MV-4-11 (cell line): ENCODE measurements around the gene HTR3B.
A peak's percentile ranks its signal among the peaks of the same experiment; 100 is the strongest.
"Not testable (repeated sequence)": the region's sequence is repeated elsewhere in the genome, so short reads cannot be mapped to it uniquely, and the experiment has no call there.

Source experiments
- DNase-seq: peaks from one replicate; lab custom pipeline; 2025; lab: John Stamatoyannopoulos, UW

The HTR3B gene

DNA sequence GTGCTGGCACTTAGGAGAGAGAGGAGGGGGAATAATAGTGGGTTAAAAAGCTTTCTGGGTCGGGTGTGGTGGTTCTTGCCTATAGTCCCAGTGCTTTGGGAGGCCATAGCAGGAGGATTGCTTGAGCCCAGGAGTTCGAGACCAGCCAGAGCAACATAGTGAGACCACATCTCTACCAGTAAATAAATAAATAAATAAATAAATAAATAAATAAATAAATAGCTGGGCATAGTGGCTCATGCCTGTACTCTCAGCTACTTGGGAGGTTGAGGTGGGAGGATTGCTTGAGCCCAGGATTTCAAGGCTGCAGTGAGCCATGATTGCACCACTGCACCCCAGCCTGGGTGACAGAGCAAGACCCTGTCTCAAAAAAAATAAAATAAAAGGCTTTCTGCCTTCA, 41.6 kb downstream of the HTR3B start:
- not testable (repeated sequence) for DNase-seq

DNA sequence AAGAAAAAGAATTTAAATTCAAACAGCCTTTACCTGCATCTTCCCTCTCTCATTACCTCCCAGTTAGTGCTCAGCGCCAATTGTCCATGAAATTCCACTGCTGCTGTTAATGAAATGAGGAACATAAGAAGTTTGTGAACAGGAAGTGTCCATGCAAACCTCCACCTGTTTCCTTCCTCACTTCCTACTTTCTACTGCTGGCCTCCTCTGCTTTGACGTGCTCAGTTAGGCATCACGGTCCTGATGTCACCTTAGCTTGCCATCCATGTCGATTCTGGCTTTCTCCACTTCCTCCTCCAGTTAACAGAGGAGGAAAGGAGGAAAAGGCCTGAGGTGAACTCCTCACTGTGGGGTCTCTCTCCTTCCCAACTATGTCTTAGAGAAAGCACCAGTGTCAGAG, 43.4 kb downstream of the HTR3B start:
- no peak for DNase-seq

DNA sequence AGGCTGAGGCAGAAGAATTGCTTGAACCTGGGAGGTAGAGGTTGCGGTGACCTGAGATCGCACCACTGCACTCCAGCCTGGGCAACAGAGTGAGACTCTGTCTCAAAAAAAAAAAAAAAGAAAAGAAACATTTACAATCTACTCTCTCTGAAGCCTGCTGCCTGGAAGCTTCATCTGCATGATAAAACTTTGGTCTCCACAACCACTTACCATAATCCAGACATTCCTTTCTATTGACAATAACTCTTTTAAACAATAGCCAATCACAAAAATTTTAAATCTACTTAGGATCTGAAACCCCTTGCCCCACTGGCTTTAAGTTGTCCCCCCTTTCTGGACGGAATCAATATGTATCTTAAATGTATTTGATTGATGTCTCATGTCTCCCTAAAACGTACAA, 45.3 kb downstream of the HTR3B start:
- DNase-seq: no peak

DNA sequence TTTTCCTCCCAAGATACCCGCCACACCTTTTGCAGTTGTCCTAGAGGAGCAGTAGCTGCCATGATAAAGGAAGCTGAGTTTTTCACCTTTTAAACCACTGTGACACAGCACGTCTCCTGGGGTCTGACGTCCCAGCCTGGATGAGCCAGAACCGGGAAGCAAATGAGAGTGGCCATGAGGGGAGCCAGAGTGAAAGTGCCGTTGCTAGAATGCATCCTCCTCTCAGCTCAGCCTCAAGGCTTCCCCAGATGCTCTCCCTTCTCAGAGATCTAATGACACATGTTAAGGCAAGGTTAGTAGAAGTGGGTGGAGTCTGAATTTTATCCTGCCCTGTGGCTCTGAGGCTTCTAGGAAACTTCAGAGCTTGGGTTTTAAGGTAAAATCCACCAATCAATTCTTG, 46.9 kb downstream of the HTR3B start:
- no peak for DNase-seq

DNA sequence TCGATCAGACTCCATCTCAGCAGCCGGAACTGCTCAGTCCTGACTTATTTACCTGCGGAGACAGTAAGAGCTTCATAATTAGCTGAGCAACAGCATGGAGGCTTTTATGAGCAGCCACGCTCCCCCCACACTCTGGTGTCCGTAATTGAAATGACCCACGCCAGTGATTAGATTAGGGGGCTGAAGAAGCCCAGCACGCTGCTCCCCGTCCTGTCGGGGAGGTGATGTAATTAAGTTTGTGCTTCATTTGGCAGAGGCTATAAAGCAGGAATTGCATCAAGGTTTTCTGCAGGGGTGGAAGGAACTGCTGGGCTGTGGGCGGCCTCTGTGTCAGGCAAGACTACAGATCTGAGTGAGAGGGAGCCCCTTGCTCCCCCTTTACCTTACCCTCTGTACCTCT, 47.5 kb downstream of the HTR3B start:
- peak; percentile 12 for DNase-seq

DNA sequence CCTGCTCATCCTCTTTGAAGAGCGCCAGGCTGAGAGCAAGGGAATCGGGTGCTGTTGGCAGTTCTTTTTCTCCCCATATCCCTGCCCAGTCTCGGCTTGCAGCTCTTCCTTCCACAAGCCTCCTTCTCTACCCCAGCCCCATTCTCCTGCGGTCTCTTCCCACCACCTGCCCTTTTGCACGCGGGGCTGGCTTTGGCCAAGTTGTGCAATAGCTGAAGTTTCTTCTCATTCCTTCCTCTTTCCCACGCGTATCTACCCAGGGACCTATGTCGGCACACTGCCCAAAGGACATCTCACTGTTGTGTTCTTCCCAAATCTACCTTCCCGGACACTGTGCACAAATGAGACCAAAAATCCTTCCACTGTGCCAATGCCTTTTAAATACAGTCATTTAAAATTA, 48.0 kb downstream of the HTR3B start:
- peak; percentile 86 for DNase-seq

DNA sequence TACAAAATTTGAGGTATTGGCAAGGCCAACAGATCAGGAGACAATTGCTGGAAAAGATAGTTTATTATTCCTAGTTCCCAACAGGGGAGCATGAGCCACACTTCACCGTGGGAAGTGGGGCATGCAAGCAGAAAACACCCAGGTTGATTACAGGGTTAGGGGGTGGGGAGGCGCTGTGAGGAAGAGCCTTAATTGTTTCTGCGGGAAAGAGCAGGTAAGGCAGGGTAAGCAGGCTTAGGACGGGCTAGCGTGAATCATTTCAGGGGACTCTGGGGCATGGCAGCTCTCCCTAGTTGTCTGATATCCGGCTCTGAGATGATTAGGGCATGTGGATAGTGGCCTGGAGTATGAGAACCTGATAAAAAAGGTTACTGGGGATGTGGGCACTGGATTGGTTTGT, 49.6 kb downstream of the HTR3B start:
- DNase-seq: no peak

DNA sequence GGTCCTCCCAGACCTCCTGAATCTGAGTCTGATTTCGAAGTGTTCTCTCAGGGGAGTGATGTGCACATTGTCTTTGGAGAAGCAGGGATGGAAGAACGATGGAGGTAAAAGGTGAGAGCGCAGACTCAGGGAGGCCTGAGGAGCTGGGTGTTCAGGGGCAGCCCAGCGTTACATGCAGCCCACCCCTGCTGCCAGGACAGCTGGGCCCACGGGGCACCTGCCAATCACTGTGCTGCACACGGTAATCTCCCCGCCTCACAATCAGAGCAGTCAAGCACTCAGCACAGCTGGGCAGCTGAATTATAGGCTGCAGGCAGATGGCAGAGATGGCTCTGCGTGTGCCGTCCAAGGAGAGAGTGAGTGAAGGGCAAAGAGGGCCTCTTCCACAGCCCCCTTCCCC, 52.4 kb downstream of the HTR3B start:
- DNase-seq: no peak

DNA sequence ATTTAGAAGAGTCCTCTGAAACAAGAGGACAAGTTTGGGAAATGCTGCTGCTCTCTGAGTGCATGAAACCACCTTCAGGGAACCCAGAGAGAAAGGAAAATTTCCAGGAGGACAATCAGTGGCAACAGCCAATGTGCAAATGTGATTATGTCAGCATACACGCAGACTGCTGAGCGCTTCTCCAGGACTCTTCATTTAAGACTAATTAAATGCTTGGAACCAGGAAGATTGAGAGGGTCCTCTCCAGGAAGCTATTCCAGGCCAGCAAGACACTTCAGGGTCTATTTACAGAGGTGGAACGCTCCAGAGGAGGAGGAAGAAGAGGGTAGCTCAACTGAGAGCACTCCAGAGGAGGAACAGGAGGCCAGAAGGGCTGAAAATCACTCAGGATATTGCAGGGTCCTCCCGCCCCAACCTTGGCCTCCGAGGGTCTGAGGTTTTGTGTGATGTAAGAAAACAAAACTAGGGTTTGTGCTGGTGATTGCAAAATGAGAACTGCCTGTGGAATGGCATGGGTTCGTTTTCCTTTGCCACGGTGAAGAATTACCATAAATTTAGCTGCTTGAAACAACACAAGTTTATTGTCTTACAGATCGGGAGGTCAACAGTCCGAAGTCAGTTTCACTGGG, 56.2 kb downstream of the HTR3B start:
- peak; percentile 76 for DNase-seq

DNA sequence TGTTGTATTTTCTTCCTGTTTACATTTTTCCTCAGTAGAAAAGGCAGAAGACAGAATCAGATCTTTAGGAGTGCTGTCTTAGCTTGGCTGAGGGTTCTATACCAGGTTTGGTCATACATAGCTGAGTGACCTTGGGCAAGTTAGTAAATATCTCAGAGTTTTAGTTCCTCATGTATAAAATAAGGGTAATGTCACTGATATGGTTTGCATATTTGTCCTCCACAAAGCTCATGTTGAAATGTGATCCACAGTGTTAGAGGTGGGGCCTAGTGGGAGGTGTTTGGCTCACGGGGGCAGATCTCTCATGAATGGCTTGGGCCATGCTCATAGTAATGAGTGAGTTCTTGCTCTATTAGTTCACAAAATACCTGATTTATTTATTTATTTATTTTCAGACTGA, 62.8 kb downstream of the HTR3B start:
- peak; percentile 12 for DNase-seq

DNA sequence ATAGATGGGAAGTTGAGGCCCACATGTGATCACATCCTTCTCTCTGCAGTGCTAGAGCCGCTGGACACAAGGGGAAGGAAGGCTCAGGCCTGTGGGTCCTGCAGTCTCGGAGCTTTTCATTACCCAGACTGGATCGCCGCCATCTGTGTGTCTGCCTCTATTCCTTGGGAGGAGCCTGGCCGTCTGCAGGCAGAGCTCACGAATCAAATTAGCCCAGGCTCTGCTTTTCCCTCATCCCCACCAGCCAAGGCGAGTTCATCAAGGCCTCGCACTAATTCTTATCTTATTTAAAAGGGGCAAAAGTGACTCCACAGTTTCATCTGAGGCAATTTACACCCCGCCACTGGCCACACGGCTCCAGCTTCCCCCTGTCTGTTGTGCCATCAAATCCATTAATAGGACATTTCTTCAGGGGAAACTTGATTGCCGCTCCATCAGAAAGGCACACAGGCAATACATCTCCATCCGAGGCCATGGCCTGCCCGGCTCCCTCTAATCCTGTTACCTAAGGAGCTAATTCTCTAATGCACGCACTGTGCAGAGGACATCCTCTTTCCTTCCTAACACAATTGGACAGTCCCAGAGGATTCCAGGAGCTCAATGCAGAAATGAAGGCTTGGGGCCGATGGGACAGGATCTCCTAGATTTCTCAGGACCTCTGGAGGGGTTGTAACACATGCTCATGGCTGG, 67.1 kb downstream of the HTR3B start:
- DNase-seq: no peak

DNA sequence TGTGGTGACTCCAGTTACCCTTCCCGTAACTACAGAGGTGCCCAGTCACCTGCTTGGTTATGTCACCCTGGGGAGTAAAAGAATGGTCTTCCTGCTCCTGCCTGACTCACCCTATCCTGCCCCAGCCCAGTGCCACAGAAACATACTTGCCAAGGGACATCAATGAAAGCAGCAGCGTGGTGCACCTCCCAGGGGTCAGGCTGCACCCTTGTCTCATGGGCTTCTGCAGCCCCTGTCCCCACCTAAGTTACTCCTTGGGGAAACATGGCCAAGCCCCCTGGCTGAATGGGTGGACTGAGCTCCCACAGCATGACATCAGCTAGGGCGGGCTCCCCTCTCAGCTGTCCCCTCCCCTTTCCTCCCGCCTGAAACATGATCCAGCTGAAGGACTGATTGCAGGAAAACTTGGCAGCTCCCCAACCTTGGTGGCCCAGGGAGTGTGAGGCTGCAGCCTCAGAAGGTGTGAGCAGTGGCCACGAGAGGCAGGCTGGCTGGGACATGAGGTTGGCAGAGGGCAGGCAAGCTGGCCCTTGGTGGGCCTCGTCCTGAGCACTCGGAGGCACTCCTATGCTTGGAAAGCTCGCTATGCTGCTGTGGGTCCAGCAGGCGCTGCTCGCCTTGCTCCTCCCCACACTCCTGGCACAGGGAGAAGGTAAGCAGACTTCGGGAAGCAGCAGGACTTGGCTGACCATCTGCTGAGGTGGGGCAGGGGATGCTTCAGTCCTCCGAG, 70.3 kb downstream of the HTR3B start, which contains the start of gene HTR3A:
TSS of gene HTR3A (plus strand) at position 368 of the 730 bp plus-strand sequence. CDS start at position 586, 218 bp downstream.
- DNase-seq: no peak

DNA sequence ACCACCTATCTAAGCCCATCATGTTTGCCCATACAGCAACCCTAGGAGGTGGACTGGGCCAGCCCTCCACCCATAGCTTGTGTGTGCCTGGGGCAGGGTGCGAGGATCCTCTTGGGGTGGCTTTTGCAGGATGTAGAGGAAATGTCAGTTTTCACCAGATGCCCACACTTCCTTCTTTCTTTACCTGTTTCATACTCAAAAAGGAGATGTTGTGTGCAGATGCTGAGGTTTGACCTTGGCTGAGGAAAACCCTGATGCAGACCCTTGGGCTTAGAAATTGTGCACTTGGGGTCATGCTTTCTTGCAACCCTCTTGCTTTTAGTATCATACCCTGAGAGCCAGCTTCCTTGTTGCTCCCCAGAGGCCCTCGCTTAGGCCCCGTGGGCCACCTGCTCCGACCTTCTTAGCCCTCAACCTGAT, 72.5 kb downstream of the HTR3B start:
- DNase-seq: no peak

DNA sequence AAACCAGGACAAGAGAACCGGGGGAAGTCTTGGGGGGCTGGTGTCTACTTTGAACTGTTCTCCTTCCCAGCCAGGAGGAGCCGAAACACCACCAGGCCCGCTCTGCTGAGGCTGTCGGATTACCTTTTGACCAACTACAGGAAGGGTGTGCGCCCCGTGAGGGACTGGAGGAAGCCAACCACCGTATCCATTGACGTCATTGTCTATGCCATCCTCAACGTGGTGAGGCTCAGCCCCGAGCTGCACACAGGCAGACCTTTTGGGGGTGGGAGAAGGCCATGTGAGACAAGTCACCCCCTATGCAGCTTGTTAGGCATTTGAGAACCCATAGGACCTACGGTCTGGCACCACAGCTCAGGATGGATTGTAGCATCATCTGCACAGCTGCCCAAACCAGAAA, 73.1 kb downstream of the HTR3B start:
- DNase-seq: no peak

DNA sequence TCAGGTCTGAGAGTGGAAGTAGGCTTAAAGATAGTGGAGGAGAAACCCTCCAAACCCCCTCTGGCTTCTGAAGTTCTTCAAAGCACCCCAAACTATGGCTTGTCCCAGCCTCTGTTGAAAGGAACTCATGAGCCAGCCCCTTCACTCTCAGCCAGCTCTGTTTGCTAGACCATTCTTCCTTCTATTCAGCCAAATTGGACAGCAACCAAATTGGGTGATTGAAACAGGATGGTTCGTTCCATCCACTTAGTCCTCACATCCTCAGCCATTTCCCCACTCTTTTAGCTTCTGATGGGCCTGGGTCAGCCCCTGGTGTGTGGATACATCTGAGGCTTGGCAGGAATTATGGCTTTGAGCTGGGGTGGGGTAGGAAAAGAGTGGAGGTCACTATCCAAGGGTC, 74.8 kb downstream of the HTR3B start:
- DNase-seq: no peak

DNA sequence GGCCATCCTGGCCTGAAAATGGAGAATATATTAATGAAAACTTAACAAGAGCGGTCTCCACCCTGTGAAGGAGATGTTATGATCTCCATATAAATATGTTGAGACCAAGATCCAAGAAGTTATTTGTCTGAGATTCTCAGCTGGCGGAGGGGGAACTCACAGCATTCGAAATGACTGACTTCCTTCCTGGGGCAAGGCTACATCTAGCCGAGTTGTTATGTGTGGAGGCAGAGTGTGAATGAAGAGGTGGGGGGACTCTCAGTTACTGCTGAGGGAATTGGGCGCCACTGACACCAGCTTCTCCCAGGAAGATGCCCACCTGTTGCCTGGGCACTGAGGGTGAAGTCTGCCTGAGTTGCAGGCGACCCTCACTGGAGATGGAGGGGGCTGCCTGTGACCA, 76.2 kb downstream of the HTR3B start:
- no peak for DNase-seq

DNA sequence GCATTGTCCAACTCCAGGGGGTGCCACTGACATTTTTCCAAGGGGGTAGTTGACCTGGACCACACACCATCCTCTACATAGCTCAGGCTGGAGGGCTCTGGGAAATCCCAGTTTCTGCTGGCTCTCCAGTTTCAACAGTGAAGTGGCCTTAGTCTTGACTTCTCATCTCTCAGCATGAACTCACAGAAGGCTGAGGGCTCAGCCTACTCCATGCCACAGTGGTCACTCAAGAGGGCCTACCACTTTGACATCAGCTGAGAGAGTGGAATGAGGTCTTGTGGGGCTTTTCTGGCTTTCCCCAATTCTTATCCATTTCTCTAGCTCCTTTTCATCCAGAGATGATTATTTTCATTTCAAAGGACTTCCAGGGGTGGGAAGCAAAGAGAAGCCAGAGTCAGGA, 77.7 kb downstream of the HTR3B start:
- no peak for DNase-seq

DNA sequence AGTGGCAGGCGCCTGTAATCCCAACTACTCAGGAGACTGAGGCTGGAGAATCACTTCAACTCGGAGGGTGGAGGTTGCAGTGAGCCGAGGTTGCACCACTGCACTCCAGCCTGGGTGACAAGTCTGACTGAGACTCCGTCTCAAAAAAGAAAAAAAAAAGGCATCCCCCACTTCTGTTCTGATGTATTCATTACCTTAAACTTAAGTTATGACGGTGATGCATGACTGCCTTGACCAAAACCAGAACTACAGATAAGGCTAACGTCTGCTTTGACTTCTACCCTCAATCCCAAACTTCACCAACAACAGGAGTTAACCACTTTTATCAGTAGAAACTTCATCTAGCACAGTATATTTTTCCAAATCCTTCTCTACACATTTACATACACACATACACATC, 80.2 kb downstream of the HTR3B start:
- DNase-seq: no peak

DNA sequence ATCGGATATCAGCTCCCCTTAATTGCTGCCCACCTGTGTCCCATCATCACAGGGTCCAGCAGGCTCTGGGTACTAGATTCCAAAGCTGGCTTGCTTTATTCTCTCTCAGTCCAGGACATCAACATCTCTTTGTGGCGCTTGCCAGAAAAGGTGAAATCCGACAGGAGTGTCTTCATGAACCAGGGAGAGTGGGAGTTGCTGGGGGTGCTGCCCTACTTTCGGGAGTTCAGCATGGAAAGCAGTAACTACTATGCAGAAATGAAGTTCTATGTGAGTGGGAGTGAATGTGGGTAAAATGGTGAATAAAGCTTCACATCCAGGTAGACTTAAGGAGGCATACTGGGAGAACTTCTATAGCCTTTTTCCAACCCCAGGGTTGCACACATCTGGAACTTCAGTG, 81.3 kb downstream of the HTR3B start:
- DNase-seq: no peak

DNA sequence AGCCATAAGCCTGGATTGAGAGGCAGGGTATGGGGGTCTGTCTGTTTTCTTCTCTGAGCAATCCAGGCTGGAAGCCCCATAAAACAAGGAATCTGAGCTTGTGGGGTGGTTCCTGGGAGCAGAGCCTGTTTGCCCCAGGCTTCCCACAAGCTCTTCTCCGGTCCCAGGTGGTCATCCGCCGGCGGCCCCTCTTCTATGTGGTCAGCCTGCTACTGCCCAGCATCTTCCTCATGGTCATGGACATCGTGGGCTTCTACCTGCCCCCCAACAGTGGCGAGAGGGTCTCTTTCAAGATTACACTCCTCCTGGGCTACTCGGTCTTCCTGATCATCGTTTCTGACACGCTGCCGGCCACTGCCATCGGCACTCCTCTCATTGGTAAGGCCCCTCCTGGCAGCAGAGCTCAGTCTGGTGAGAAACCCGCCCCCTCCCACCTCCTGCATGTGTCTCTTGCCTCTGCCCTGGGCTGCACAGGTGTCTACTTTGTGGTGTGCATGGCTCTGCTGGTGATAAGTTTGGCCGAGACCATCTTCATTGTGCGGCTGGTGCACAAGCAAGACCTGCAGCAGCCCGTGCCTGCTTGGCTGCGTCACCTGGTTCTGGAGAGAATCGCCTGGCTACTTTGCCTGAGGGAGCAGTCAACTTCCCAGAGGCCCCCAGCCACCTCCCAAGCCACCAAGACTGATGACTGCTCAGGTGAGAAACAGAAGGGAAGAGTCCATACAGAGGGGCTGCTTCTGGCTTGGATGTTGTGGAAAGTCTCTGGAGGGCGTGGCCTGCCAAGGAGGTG, 82.0 kb downstream of the HTR3B start:
- DNase-seq: no peak

DNA sequence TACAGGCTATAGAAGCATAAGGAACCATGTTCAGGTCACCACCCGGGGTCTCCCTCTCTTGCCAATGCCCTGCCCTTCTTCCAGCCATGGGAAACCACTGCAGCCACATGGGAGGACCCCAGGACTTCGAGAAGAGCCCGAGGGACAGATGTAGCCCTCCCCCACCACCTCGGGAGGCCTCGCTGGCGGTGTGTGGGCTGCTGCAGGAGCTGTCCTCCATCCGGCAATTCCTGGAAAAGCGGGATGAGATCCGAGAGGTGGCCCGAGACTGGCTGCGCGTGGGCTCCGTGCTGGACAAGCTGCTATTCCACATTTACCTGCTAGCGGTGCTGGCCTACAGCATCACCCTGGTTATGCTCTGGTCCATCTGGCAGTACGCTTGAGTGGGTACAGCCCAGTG, 84.8 kb downstream of the HTR3B start:
- no peak for DNase-seq

DNA sequence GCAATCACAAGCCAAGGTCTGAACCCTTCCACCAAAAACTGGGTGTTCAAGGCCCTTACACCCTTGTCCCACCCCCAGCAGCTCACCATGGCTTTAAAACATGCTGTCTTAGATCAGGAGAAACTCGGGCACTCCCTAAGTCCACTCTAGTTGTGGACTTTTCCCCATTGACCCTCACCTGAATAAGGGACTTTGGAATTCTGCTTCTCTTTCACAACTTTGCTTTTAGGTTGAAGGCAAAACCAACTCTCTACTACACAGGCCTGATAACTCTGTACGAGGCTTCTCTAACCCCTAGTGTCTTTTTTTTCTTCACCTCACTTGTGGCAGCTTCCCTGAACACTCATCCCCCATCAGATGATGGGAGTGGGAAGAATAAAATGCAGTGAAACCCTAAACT, 85.3 kb downstream of the HTR3B start:
- no peak for DNase-seq

DNA sequence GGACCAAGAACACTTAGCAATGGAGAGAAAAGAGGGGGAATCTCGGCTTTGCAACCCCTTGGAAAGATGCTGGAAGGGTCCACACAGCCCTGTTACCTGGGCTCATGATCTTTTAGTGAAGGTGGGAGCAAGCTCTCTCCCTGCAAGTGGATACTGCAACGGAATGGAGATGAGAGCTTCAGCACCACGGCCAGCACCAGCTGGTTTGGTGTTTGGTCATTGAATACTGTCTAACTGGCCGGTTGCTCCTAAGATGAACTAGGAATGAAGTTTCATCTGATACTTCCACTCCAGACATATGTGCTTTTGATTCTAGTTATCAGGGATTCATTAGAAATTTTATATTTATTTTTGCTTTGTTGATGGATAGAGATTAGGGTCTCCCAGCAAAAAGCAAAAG, 86.6 kb downstream of the HTR3B start:
- peak; percentile 16 for DNase-seq
